GM12874 (cell line): Measurements from ENCODE around the gene FAM53B.

Source experiments
- TF ChIP-seq, protein P1 (sequence below): IDR thresholded peaks from 2 replicates; pipeline ENCODE4 v1.5.1; 2011; ENCODE audit warnings: low read depth, mild to moderate bottlenecking, control low read depth, low read length, moderate library complexity; ENCODE audit not compliant: insufficient read depth

Gene FAM53B

GRCh38 chr10:124740369-124741280 is 3.6 kb downstream of the FAM53B start:
- TF ChIP-seq, protein P1, sequence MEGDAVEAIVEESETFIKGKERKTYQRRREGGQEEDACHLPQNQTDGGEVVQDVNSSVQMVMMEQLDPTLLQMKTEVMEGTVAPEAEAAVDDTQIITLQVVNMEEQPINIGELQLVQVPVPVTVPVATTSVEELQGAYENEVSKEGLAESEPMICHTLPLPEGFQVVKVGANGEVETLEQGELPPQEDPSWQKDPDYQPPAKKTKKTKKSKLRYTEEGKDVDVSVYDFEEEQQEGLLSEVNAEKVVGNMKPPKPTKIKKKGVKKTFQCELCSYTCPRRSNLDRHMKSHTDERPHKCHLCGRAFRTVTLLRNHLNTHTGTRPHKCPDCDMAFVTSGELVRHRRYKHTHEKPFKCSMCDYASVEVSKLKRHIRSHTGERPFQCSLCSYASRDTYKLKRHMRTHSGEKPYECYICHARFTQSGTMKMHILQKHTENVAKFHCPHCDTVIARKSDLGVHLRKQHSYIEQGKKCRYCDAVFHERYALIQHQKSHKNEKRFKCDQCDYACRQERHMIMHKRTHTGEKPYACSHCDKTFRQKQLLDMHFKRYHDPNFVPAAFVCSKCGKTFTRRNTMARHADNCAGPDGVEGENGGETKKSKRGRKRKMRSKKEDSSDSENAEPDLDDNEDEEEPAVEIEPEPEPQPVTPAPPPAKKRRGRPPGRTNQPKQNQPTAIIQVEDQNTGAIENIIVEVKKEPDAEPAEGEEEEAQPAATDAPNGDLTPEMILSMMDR = no peak

- TF ChIP-seq, protein P1 = no peak
These were observed 4.2 kb downstream of the FAM53B start for GRCh38 chr10:124739986-124740368.

DNA sequence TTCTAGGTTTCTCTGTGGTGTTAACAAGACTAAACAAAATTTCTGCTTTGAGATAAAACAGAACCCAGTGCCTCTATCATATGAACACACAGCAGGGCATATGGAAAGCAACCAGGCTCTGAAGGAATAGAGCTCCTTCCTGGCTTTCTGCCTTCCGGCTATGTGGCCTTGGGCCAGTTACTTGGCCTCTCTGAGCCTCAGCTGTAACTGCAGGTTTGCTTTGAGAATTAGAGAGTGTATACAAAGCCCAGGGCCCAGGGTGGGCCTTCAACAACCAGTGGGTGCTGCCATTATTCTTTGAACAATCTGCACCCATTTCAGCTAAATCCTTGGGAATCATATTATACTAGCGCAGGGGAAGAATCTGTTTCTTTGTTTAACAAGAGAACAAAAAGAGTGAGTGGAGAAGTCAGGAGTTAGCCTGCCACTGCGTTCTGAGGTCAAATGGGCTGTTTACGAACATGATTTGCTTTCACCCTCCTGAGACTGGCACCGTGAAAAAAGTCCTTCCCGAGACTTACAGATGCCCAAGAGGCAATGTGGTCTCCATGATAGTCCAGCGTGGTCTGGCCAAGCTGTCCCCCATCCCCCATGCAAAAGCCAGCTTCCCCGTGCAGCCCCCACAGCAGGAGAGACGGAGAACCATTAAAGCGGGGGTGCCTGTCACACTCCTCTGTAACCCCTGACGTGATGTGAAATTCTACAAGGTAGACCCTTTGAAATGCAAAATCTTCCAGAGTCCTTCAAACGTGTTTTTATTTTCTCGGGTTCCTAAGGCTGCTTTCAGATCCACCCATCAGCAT is 4.9 kb downstream of the FAM53B start:
- TF ChIP-seq, protein P1 = no peak

DNA sequence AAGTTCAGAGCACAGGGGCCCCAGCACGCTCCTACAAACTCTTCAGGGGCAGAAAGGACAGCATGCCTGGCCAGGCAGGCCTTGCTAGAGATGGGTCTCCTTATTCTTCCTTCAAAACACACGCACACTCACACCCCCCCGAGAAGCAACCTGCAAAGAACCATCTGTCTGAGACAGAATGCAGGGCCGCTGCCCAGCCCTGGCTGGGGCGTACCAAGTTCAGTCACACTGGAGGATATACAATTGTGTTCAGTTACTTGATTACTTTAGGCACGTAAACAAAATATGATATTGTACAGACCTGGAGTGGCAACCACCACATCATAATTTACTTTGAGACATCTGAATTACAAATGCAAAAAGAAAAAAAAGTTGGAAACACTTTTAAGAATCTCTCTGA is 5.7 kb downstream of the FAM53B start:
- TF ChIP-seq, protein P1 = no peak

DNA sequence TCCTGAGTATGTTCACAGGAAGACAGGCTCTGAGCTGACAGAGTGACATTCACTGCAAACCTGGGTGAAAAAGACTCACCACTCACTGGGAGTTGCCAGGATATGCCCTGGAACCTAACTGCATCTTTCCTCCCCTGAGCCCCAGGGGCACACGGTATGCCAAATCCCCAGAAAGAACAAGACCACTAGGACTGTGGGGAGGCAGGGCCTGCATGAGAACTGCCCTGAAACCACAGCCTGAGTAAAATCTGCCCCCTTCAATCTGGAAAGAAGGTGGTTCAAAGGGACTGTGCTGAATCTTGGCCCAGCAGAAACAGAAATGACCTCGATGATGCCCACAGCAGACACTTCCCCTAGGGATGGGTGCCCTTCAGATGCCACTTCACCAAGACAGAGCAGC is 6.5 kb downstream of the FAM53B start:
- TF ChIP-seq, protein P1 = no peak

DNA sequence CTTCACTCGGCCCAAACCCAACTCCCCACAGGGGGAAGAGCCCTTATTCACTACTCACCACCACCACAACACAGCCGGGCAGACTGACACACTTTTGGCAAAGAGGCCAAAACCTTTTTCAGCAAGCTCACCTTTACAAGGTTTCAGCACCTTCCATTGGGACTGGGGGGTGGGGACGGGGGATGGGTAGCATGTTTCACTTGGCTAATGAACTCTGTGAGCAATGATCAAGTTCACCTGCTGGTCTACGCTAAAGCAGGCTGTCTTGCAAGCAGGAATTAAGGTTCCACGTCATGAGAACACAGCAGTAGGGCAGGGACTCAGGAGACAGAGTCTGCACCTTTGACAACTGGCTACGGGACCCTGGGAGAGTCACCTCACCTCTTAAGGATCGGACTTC is 7.0 kb downstream of the FAM53B start:
- TF ChIP-seq, protein P1 = no peak

GRCh38 chr10:124736491-124737136 is 7.6 kb downstream of the FAM53B start:
- TF ChIP-seq, protein P1 = no peak
